UCSD-AML1 (cell line): ENCODE results near the gene PAF1.

Experiments used
- DNase-seq: peaks from one replicate; lab custom pipeline; 2025; ENCODE audit not compliant: unreplicated experiment; lab: John Stamatoyannopoulos, UW

PAF1 gene

DNA sequence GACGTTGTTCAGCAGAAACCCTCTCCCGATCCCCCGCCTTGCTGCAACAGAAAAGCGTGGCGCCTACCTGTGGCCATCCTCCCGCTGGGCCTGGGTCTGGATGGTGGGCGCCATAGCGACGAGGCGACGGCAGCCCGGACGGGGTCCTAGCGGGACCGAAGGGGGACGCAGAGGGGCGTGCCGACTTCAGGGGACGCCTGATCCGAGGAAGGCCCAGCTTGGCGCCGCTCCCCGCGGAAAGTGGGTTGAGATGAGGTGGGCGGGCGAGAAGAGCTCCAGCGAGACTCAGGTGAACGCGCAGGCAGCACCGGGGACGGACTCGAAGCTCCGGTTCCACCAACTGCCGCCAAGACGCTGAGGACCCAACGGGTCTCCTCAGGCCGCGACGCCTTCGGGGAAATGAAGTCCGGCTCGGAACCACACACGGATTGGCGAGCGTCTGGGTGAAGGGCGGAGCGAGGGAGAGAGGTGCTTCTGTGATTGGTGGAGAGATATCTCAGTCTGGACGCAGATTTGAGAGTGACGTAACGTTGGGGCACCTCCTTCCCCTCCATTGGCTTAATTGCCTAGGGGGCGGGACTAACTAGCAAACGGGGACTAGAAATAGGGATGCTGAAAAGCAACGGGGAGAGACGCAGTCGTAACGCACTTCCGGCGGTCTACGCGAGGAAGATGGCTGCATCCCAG is at the start of gene PAF1, which contains the start of gene MED29:
PAF1 (minus strand) TSS at position 356 of the 687 bp plus-strand sequence; CDS start at position 114, 242 bp downstream.
MED29 (plus strand) TSS at position 628 of the 687 bp plus-strand sequence; CDS start at position 673, 45 bp downstream.
- peak; percentile 98 for DNase-seq

DNA sequence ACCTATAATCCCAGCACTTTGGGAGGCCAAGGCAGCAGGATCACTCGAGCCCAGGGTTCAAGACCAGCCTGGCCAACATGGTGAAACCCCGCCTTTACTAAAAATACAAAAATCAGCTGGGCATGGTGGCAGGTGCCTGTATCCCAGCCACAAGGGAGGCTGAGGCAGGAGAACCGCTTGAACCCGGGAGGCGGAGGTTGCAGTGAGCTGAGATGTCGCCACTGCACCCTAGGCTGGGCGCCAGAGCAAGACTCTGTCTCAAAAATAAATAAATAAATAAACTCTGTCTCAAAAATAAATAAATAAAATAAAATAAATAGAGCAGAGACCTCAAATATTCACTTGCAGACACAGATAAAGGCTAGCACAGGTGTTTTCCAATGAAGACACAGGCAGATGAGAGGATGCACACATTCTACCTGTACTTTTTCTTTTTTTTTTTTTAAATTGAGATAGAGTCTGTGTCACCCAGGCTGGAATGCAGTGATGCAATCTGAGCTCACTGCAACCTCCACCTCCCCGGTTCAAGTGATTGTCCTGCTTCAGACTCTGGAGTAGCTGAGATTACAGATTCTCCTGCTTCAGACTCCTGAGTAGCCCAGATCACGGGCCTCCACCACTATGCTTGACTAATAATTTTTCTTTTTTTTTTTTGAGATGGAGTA is 47.5 kb upstream of the PAF1 start:
- DNase-seq = no peak

DNA sequence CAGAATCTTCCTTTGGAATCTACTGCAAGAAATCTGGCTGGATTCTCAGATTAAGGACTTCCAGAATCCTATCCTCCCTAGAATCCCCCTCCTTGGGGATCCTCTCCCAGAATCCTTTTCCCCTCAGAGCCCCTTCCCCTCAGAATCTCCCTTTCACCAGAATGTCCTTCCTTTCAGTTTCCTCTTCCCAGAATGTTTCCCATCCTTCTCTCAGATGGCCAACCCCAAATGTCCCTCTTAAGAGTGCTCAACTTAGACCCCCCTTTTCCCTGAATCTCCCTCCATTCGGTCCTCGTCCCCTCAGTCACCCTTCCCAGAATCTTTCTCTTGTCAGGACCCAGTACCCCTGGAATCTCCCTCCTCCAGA is 45.4 kb upstream of the PAF1 start:
- no peak for DNase-seq

DNA sequence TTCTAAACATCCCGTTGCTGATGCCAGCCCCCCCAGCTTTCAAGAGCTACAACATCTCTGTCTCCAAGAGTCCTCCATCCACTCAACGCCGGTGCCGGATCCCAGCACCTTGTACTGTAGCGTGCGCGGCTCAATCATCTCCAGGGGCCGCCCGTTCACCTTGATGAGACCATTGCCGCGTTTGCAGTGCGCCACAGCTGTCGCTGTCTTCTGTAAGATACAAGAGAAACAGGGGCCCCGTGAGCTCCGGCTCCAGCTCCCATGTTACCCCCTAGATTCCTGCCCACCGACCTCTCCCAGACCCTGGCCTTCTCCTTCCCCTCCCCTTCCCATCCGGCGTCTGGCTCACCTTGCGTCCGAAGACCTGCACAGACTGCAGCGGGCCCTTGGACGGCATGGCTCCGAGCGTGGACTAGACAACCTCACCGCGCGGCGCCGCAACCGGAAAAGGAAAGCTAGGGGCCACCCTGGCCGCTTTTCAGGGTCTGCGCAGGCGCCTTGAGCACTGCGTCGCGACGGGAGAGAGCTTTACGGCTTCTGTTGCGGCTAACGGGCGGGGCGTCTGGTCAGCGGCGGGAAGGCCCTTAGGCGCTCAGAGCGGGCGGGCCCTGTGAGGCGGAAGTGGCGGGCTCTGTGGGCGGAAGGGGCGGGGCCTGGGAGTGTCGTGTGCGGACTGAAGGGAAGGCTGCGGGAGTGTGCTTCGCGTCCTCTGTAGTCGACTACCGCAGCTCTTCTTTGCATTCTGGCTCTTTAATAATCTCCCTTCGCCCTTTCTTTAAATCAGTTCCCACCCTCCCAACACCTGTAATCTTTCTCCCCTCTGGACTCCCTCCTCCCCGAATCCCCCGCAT is 44.8 kb upstream of the PAF1 start, which contains the start of gene RPS16:
RPS16 (minus strand) TSS at position 451 of the 851 bp plus-strand sequence; CDS start at position 397, 54 bp downstream.
- peak; percentile 100 for DNase-seq

DNA sequence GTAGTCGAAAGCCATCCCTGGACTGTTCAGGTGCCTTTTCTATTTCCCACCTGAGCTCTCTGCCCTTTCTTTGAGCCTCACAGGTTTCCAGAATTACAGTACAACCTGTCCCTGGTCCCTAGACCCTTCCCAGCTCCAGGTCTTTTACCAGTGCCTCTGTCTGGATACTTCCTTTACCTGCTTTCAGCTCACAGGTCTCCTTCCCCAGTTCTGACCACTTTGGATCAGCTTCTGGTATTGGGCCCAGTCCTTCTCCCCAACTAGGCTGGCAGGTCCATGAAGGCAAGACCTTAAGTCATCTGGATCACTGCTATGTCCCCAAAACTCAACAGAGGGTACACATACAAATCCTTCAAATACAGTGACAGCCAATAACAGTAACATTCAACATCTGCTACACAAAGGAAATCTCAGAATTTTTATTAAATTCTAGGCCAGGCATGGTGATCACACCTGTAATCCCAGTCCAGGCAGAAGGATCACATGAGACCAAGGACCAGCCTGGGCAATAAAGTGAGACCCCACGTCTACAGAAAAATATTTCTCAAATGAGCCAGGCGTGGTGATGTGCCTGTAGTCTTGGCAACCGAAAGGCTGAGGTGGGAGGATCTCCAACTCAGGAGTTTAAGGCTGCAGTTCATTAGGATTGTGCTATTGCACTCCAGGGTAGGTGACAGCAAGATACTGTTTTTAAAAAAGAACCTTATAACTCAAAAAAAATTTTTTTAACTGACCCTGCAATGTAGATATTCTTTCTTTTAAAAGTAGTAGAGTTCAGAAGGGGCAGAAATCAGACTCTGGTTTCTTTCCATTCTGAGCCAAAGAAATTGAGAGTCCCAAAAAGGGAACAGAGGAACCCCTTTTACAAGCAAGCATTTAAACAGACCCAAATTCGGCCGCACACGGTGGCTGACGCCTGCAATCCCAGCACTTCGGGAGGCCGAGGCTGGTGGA is 43.5 kb upstream of the PAF1 start:
- DNase-seq = no peak

DNA sequence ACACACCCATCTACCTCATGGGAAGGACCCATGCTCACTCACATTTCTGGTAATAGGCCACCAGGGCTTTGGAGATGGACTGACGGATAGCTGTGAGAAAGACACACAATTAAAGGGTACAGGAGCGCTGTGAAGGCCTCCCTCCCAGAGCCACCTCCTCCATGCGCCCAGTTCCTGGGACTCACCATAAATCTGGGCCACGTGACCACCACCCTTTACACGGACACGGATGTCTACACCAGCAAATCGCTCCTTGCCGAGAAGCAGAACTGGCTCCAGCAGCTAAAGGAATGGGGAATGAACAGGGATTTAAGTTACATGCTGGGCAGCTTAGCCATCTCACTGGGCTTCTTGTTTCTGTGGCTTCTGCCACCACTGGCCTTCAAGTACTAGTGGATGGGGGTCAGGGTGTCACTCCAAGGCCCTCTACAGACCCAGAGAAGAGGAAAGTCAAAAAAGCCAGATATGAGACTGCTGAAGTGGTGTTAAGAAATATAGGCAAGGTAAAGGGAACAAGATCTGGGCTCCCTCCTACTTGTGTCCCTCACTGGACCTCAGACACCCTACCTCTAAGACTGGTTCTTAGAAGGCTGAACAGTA is 42.7 kb upstream of the PAF1 start:
- no peak for DNase-seq

DNA sequence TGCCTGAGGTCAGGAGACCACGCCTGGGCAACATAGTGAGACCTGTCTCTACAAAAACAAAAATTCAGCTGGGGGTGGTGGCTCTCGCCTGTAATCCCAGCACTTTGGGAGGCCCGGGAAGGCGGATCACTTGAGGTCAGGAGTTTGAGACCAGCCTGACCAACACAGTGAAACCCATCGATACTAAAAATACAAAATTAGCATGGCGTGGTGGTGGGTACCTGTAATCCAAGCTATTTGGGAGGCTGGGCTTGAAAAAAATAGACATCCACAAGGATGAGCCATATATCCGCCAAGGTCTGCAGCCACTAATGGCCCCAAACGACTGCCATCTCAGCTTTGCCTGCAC is 41.7 kb upstream of the PAF1 start:
- DNase-seq = no peak

DNA sequence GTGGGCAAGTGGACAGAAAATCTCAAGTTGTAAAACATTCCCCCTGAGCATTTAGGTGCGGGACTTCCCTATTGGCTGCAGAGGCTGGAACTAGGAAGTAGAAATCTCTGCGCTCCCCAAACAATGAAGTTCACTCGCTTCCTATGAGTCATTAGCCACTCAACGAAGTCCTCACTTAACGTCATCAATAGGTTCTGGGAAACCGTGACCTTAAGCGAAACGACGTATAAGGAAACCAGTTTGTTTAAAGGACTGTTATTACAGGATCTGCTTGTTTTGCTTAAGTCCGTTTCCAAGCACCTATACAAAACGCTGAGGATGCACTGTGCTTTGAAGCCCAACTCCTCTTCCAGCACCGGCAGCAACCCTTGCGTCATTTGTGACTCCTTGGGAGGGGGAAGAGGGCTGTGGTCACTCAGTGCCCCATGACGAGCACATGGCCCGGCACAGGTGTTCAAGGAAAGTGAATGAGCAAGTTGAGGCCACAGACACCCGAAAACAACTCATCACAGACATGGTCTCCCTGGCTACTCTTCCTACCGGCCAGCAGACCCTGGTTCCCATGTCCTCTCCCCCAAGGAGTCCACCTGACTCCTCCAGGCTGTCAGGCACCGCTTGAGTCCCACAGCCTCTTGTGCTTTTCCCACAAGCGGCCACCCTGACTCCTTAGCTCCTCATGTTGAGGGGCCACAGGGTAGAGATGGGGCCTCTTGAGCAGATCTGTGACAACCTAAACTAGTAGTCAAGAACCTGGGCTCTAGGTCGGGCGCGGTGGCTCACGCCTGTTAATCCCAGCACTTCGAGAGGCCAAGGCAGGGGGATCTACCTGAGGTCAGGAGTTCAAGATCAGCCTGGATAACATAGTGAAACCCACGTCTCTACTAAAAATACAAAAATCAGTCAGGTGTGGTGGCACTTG is 40.0 kb upstream of the PAF1 start:
- peak; percentile 45 for DNase-seq

DNA sequence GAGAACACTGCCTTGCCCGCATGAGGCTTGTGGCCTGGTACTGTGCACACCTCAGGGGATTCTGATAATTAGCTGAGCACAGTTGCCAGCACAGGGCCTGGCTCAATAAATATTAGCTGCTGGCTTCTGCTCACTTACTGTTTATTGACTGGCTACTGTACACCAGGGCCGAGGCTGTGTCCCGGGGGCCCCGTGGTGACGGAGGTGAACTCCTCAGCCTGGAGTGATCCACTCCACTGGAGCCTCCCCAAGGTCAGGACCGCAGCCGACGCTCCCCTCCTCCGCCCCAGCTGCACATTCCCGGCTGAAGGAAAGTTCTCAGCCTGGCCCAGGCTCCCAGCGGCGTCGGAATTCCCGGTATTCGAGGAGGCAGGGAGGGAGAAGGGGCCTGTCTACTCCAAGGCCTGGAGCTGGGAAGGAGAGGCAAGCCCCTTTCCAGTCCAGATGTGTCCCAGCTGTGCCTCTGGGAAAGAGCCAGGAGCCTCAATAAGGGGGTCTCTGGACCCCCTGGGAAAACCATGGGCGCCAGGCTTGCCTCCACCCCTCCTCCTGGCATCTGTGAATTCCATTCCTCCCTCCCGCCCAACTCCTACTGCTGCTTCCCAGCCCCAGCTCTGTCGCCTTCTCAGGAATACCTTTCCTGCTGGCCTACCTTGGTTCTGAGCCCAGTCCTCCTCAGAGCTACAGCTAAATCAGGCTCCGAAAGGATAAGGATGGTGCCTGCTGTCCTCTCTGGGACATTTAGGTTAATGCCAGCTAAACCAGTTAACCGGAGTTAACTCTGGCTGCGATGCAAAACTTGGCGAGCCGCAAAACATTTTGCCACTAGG is 37.6 kb upstream of the PAF1 start:
- DNase-seq = no peak

DNA sequence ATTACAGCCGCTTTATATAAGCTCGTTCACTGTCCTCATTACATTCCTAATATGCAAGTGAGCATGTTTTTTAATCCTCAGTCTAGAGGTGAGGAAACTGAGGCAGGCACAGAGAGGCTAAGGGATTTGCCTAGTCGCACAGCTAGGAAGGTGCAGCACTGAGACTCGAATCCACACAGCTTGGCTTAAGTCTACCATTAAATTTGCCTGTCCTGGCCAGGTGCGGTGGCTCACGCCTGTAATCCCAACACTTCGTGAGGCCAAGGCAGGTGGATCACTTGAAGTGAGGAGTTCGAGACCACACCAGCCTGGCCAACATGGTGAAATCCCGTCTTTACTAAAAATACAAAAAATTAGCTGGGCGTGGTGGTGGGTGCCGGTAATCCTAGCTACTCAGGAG is 36.8 kb upstream of the PAF1 start:
- no peak for DNase-seq

DNA sequence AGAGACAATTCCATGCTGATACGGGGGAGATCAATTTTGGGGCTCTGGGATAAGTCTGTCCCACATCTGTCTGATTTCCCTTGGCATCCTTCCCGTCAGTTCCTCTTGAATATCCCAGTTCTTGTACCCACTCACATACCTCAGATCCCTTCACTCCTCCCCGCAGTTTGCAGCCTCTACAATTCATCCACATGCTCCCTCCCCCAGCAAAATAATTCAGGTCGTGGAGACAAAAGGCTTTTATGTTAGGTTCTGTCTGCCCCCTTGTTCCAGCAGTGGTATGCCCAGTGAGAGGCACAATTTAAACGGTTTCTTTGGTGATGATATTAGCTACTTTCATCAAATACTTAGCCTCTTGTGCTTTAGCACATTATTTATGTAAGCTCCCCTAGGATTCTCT is 35.3 kb upstream of the PAF1 start:
- DNase-seq = no peak

DNA sequence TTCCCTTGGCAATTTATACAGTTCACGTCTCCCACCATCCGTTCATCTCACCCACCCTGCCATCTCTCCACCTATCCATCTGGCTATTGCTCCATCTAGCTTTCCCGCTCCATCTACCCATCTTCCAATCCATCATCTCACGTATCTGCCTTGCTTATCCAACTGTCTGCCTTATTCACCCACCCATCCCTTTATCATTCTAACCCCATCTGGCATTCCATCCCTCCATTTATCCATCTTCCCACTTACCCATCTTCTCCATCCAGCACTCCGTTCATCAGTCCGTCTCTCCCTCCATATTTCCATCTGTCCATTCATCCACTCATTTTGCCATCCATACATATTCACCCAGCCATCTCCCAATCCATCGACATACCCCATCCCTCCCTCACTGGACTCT is 34.8 kb upstream of the PAF1 start:
- DNase-seq = no peak

DNA sequence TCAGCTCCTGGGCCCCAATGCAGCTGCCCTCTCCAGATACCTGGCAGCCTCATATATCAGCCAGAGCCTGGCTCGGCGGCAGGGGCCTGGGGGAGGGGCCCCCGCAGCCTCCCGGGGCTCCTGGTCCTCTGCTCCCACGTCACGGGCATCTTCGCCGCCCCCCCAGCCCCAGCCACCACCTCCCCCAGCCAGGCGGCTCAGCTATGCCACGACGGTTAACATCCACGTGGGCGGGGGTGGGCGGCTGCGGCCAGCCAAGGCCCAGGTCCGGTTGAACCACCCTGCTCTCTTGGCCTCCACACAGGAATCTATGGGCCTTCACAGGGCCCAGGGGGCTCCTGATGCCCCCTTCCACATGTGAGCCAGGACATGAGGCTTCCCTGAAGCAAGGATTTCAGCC is 34.0 kb upstream of the PAF1 start:
- DNase-seq = no peak

DNA sequence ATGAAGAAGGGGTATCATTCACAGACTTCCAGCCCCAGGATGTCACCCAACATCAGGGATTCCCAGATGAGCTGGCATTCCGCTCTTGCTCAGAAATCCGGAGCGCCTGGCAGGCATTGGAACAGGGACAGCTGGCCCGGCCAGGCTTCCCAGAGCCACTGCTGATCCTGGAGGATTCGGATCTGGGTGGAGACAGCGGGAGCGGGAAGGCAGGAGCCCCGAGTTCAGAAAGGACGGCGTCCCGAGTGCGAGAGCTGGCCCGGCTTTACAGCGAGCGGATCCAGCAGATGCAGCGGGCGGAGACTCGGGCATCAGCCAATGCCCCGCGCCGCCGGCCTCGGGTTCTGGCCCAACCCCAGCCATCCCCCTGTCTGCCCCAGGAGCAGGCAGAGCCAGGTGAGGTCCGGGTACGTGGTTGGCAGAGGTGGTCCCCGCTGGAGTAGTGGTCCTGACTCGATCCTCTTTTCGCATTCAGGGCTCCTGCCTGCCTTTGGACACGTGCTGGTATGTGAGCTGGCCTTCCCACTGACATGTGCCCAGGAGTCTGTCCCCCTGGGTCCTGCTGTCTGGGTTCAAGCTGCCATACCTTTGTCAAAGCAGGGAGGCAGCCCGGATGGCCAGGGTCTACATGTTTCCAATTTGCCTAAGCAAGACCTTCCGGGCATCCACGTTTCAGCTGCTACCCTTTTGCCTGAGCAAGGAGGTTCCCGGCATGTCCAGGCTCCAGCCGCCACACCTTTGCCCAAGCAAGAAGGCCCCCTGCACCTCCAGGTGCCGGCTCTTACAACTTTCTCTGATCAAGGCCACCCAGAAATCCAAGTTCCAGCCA is 32.6 kb upstream of the PAF1 start:
- DNase-seq = no peak

DNA sequence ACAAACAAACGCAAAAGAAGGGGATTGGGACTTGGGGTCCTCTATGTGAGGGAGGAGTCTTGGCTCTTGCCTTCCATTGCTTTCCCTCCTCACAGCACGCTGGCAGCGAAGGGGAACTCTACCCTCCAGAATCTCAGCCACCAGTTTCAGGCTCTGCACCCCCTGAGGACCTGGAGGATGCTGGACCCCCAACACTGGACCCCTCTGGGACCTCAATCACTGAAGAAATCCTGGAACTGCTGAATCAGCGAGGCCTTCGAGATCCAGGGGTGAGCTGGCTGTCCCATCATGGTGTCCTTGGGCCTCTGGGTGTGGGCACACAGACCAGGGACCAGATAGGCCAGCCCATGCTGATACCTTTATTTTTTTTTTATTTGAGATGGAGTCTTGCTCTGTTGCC is 31.1 kb upstream of the PAF1 start:
- no peak for DNase-seq

DNA sequence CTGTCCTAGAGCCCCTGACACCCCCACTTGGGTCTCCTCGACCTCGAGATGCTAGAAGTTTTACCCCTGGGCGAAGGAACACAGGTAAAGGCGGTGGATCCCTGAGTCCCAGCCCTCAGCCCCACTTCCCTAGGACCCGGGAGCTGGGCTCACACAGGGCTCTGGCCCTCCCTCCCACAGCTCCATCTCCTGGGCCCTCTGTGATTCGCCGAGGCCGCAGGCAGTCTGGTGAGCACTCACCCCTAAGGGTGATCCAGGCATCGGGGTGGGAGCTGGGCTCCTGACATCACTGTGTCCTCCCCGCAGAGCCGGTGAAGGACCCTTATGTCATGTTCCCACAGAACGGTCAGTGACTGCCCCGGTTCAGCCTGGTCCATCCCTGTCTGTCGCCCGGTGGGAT is 29.9 kb upstream of the PAF1 start:
- no peak for DNase-seq

DNA sequence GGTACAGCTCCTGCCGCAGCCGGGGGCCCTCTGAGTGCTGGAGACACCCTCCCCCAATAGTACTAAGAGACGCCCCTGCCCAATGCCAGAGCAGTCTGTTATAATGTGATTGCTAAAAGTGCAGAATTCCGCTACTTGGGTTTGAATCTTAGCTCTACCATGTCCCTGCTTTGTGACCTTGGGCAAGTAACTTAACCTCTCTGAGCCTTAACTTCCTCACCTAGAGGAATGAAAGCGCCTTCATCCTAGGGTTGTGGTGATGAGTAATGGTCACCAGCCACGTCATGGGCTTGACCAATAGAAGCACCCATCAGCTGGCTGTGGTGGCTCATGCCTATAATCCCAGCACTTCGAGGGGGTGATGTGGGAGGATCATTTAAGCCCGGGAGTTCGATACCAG is 28.1 kb upstream of the PAF1 start:
- no peak for DNase-seq
